Tibial nerve (tissue), 4 donors: ENCODE results near the gene KRT72. TPM values are rescaled to one million over a fixed set of nuclear protein-coding genes. Genes with fewer than 3 reads are reported as not detected.

Experiments
- DNase-seq, 2 donors: peaks; one replicate each; pipeline ENCODE4 v3.0.0-alpha.2; 2019; ENCODE audit warnings: low spot score in 2 of 2
- H3K27ac ChIP-seq, 4 donors: fragments of 200-600 bp; sonication (generic) in 3 of 4; one replicate each; pipeline ENCODE4 v1.5.1; 2017 to 2019; ENCODE audit warnings: mild to moderate bottlenecking in 1 of 4
- H3K27me3 ChIP-seq, 2 donors: fragments of 200-600 bp; sonication (generic) in 1 of 2; one replicate each; pipeline versions ENCODE4 v1.5.1 to v1.6.0; 2017 to 2019
- H3K36me3 ChIP-seq, 3 donors: fragments of 200-600 bp; sonication (generic); one replicate each; pipeline ENCODE4 v1.5.1; 2018 to 2019
- H3K4me1 ChIP-seq, 4 donors: fragments of 200-600 bp; sonication (generic) in 3 of 4; one replicate each; pipeline ENCODE4 v1.5.1; 2017 to 2019
- H3K4me3 ChIP-seq, 4 donors: fragments of 200-600 bp; sonication (generic) in 3 of 4; one replicate each; pipeline ENCODE4 v1.5.1; 2017 to 2019; ENCODE audit warnings: mild to moderate bottlenecking in 1 of 4, moderate library complexity in 1 of 4
- H3K9me3 ChIP-seq, 4 donors: fragments of 200-600 bp; sonication (generic) in 3 of 4; one replicate each; pipeline ENCODE4 v1.5.1; 2017 to 2019
- EP300 ChIP-seq, 2 donors: sonication (generic); formaldehyde crosslinking; IDR thresholded peaks; one replicate each; pipeline ENCODE4 v1.6.1; 2017; ENCODE audit warnings: antibody characterized with exemption in 2 of 2, mild to moderate bottlenecking in 1 of 2
- POLR2A ChIP-seq, 2 donors: fragments of 450-650 bp; IDR thresholded peaks; one replicate each; pipeline ENCODE4 v1.6.1; 2017; ENCODE audit warnings: antibody characterized with exemption in 2 of 2, mild to moderate bottlenecking in 2 of 2, moderate library complexity in 2 of 2
- WGBS, 2 donors: methylation state at CpG; one replicate each; pipeline ENCODE4 v1.1.5; 2018; 5-methylcytosine and 5-hydroxymethylcytosine counted together
- total RNA-seq, 4 donors: library from RNA; depleted of rRNA; stranded (reverse); fragments of >200 nt; gene quantifications; one replicate each; pipeline ENCODE4 v1.1.0, GENCODE V29; 2016
- TF ChIP-seq, protein P1 (sequence below), 5 experiments: fragments of 200-600 bp in 3 of 5; fragments of 450-650 bp in 2 of 5; sonication (generic) in 3 of 5; IDR thresholded peaks; one replicate each; pipeline ENCODE4 v1.5.1; 2016 to 2019; ENCODE audit warnings: antibody characterized with exemption in 5 of 5, mild to moderate bottlenecking in 3 of 5, moderate library complexity in 2 of 5

Gene KRT72
- total RNA-seq, 4 donors from 2014 or later = not detected

DNA sequence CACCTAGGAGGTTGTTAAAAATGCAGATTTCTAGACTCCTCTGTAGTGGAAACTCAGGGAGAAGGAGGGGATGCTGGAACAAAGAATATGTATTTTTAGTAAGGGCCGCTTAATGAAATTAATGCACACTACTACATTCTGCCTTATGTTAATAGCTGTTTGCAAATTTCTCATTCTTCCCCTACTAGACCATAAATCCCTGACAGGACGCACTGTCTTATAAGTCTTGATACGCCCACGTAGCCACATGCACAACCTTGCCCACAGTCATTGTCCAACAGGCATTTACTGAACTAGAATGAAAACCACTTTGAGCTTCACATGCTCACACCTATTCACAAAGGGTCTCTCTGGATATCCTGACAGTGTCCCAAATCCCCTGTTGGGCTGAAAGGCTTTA lies 40.2 kb upstream of the KRT72 start:
- TF ChIP-seq POLR2A (IDR thresholded peaks at IDR 0.05) (no peak), EP300 (IDR thresholded peaks at IDR 0.05) (no peak)
- TF ChIP-seq, protein P1, sequence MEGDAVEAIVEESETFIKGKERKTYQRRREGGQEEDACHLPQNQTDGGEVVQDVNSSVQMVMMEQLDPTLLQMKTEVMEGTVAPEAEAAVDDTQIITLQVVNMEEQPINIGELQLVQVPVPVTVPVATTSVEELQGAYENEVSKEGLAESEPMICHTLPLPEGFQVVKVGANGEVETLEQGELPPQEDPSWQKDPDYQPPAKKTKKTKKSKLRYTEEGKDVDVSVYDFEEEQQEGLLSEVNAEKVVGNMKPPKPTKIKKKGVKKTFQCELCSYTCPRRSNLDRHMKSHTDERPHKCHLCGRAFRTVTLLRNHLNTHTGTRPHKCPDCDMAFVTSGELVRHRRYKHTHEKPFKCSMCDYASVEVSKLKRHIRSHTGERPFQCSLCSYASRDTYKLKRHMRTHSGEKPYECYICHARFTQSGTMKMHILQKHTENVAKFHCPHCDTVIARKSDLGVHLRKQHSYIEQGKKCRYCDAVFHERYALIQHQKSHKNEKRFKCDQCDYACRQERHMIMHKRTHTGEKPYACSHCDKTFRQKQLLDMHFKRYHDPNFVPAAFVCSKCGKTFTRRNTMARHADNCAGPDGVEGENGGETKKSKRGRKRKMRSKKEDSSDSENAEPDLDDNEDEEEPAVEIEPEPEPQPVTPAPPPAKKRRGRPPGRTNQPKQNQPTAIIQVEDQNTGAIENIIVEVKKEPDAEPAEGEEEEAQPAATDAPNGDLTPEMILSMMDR (IDR thresholded peaks at IDR 0.05) = no peak
- Histone ChIP-seq H3K9me3 (no peaks in the 10 kb centered on the region), H3K27ac (no peak overlapping the region), H3K27me3 (no peaks in the 10 kb centered on the region), H3K4me1 (no peaks in the 10 kb centered on the region), H3K36me3 (no peaks in the 10 kb centered on the region), H3K4me3 (no peak overlapping the region)
- no peak for DNase-seq
- 74 to 80% methylated on average over 4 of the region's 4 CpGs for WGBS, 2 donors

DNA sequence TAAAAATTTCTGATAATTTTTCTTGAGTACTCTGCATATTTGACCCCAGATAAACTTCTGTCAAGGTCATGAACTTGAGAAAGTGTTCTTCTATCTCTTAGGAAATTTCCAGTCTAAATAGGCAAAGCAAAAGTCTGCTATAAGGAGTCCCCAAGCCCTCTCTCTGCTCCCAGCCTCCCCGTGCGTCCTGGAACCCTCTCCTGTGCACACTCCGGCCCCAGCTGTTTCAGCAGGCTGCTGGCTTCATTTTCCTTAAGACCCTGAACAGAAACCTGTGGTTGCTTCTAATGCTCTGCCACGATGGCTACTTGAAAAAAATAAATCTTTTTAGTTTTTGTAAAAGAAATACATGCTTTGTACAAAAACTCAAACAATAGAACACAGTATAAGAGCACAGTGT lies 36.0 kb upstream of the KRT72 start:
- no peaks in the 10 kb centered on the region for H3K36me3 ChIP-seq
- no peak for TF ChIP-seq POLR2A (IDR thresholded peaks at IDR 0.05)
- TF ChIP-seq, protein P1 (IDR thresholded peaks at IDR 0.05) = no peak
- TF ChIP-seq EP300 (IDR thresholded peaks at IDR 0.05) = no peak
- no peak for DNase-seq
- H3K27ac ChIP-seq = no peak overlapping the region
- H3K4me3 ChIP-seq = no peak overlapping the region
- H3K27me3 ChIP-seq = no peaks in the 10 kb centered on the region
- no peaks in the 10 kb centered on the region for H3K9me3 ChIP-seq
- no peaks in the 10 kb centered on the region for H3K4me1 ChIP-seq
- WGBS, 2 donors = 41 to 50% methylated on average over 4 of the region's 4 CpGs

DNA sequence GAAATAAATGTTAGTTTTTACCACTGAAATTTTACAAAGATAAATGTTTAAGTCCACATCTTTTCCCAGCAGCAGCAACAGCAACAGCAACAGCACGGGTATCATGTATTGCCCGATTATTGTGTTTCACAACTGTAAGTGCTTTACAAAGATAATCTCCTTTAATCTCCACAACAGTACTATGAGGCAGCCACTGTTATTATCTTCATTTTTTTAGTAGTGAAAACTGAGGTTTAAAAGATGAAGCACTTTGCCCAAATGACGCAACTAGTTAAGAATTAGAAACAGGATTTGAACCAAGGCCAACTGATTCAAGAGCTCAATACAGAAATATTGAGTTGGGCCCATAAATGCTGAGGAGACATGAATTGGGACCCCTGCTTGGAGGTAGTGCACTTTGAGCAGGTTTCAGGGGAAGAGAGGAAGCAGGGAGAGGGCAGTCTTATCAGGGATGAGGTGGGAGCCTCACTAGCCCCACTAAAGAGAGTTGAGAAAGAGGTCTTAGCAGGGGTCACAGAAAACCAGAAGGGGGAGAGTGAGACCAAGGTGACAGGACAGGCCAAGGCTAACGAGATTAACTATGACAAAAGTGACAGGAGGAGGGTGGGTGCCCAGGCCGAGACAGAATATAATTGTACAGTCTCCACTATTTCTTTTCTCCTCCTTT lies 35.5 kb upstream of the KRT72 start:
- Histone ChIP-seq H3K4me1 (no peaks in the 10 kb centered on the region), H3K9me3 (no peaks in the 10 kb centered on the region), H3K27me3 (no peaks in the 10 kb centered on the region), H3K4me3 (no peak overlapping the region), H3K27ac (no peak overlapping the region), H3K36me3 (no peaks in the 10 kb centered on the region)
- no peak for DNase-seq
- TF ChIP-seq, protein P1 (IDR thresholded peaks at IDR 0.05) = no peak
- TF ChIP-seq EP300 (IDR thresholded peaks at IDR 0.05) = no peak
- TF ChIP-seq POLR2A (IDR thresholded peaks at IDR 0.05) = no peak
- 56 to 76% methylated on average over 5 of the region's 5 CpGs for WGBS, 2 donors

DNA sequence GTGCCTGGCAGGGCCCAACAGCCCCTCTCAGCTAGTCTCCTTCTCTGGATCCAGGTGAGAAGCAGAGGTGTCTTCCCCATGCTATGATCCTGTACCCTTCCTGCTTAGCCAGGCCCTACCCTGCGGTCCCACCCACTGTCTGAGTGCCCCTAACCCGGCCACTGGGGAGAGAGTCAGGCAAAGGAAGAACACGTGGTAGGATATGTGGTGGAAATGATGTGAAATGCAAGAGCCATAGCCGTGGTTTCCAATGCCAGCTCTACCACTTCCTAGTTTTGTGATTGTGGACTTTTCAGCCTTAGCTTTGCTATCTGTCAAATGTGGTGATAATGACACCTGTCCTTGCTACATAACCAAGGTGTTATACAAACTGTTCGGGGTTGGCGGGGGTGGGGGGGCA lies 34.9 kb upstream of the KRT72 start:
- no peak for TF ChIP-seq EP300 (IDR thresholded peaks at IDR 0.05)
- WGBS, 2 donors = 78 to 85% methylated on average over 6 of the region's 6 CpGs
- H3K36me3 ChIP-seq = no peaks in the 10 kb centered on the region
- no peaks in the 10 kb centered on the region for H3K9me3 ChIP-seq
- H3K4me3 ChIP-seq = no peak overlapping the region
- no peak overlapping the region for H3K27ac ChIP-seq
- H3K4me1 ChIP-seq = no peaks in the 10 kb centered on the region
- DNase-seq = no peak
- H3K27me3 ChIP-seq = no peaks in the 10 kb centered on the region

DNA sequence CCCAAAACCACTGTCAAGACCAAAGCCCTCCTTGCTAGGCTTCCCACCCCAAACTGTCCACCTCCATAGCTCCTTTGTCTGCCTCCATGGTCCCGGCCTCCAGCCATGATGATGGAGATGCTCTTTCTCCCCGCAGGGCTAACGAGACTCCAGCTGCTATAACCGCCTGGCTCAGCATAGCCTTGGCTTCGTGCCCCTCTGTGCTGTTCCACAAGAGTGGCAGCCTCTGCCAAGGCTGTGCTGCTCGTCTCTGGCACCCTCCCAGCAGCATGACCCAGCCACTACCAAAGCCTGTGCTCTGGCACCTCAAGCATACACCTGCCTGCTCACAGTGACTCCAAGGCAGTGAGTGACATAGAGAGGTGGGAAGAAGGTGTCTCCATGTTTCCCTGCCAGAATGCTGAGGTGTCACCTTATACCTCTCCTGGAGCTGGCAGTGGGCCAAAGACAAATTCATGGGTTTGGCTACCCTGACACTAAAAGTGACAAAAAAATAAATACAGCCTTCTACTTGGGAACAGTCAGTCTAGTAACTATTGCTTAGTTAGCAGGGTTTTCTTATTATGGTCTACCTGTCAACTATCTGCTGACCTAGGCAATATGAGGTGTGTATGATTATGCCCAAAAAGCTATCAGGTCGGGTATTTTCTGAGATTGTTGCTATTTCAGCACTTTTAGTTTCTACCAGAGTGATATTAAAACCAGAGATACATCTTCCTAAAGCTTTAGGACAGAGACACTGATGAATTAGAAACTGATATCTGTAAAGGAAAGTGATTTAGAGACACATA lies 33.2 kb upstream of the KRT72 start:
- WGBS, 2 donors = 45 to 65% methylated on average over 6 of the region's 7 CpGs
- H3K27ac ChIP-seq = no peak overlapping the region
- no peaks in the 10 kb centered on the region for H3K9me3 ChIP-seq
- H3K4me1 ChIP-seq = no peaks in the 10 kb centered on the region
- TF ChIP-seq POLR2A (IDR thresholded peaks at IDR 0.05) (no peak), EP300 (IDR thresholded peaks at IDR 0.05) (no peak)
- TF ChIP-seq, protein P1 (IDR thresholded peaks at IDR 0.05) = no peak
- H3K36me3 ChIP-seq = no peaks in the 10 kb centered on the region
- no peaks in the 10 kb centered on the region for H3K27me3 ChIP-seq
- DNase-seq = no peak
- H3K4me3 ChIP-seq = no peak overlapping the region
